Measurements from ENCODE around the gene DPEP2.
"Not testable (repeated sequence)": the region's sequence is repeated elsewhere in the genome, so short reads cannot be mapped to it uniquely, and the experiment has no call there.

The DPEP2 gene

DNA sequence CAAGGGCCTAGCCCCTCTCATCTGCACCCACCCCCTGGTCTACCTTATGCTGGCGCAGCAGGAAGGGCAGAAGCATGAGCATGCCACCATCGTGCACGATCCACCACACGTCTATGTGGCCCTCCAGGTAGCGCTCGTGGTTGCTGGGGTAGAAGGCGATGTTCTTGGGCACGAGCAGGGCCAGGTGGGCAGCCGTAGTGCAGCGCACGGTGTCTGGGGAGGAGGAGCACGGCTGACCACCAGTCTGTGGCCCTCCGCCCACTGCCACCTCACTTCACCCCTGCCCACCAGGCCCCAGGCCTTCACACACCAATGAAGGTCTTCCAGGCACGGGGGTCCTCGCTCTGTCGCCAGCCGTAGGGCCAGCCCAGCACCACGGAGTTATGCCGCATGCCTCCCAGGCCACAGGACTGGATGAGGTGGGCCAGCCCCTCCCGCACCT, 53.1 kb downstream of the DPEP2 start:
- H3K36me3 Mint-ChIP-seq (ENCODE audit: low read depth) = peaks cover 19% of the 10 kb centered on the region
- no peaks in the 10 kb centered on the region for H3K9me3 Mint-ChIP-seq
- peaks cover 5% of the 10 kb centered on the region for H3K4me1 Mint-ChIP-seq (ENCODE audit: low read depth)
- DNase-seq (ENCODE audit: low spot score) = no peak
- no peak overlapping the region for H3K27ac Mint-ChIP-seq
- no peak overlapping the region for H3K4me3 Mint-ChIP-seq
- no peaks in the 10 kb centered on the region for H3K27me3 Mint-ChIP-seq (ENCODE audit: low read depth)

DNA sequence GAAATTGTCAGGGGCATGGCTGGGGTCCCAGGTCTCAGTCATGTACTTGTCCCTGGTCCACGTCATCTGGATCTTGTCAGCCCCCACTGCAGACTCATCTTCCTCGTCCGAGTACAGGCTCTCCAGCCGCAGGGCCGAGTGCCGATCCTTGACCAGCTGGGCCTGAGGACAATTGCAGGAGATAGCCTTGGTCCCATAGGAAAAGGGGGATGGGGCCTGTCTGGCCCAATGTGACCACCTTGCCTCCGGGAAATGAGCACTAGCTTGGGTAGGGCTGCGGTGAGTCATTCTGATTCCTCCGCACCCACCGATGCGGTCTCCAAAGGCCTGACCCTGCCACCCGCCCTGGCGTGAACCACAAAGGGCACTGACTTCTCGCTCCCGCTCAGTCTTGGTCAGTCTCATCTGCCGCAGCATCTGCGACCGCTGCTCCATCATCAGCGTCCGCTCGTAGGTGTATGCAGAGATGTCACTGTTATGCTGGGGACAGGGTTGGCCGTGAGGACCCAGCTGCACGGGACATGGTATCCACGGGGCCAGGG, 53.8 kb downstream of the DPEP2 start:
- no peak for DNase-seq (ENCODE audit: low spot score)
- Mint-ChIP-seq H3K36me3 (ENCODE audit: low read depth) (peaks cover 17% of the 10 kb centered on the region), H3K27ac (no peak overlapping the region), H3K4me1 (ENCODE audit: low read depth) (peaks cover 5% of the 10 kb centered on the region), H3K27me3 (ENCODE audit: low read depth) (no peaks in the 10 kb centered on the region), H3K4me3 (no peak overlapping the region), H3K9me3 (no peaks in the 10 kb centered on the region)

GRCh38 chr16:67944690-67945391, 54.4 kb downstream of the DPEP2 start:
- Mint-ChIP-seq H3K27ac (no peak overlapping the region), H3K9me3 (no peaks in the 10 kb centered on the region), H3K27me3 (ENCODE audit: low read depth) (no peaks in the 10 kb centered on the region), H3K36me3 (ENCODE audit: low read depth) (peaks cover 20% of the 10 kb centered on the region), H3K4me1 (ENCODE audit: low read depth) (peaks cover 10% of the 10 kb centered on the region), H3K4me3 (no peak overlapping the region)
- no peak for DNase-seq (ENCODE audit: low spot score)

DNA sequence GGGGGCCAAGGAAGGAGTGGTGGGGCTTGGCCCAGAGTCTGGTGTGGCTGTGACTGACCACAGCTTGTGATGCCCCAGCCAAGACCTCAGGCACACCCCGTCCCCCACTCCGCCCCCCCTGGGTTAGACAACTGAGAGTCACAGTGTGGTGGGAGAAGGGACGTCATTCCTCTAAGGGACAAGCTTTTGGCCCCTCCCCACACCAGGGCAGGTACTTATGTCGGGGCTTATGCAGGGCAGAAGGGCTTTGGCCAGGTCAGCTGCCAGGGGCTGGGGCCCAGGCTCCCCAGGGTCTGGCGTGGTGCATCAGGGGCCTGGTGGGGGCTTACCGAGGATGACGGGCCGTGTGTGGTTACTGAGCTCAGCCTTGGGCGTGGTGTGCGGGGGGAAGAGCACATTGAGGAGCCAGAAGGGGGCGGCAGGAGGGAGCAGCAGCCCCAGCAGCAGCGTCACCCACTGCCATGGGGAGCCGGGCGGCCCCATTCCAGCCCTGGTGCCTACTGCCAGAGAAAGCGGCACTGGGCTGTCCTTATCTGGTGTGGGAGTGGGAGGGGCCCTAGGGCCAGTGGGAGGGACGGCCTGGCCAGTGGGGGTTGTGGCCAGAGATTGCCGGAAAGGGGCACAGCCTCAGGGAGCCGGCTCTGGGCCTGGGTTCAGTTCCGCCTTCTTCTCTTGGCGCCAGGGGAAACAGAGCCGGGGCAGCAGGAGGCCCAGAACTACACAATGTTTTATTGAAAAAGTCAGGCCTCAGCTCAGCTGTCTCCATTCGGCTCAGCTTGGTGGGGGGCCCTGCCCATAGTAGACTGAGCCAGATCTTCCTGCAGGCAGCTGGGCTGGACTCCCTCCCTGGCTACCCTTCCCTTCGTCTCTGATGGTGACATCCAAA, 55.4 kb downstream of the DPEP2 start, which contains the start of gene LCAT:
TSS of gene LCAT (minus strand) at position 502 of the 886 bp plus-strand sequence. CDS start at position 483, 19 bp downstream.
- Mint-ChIP-seq H3K27me3 (ENCODE audit: low read depth) (no peaks in the 10 kb centered on the region), H3K4me3 (no peak within 1 kb of the TSS), H3K36me3 (ENCODE audit: low read depth) (peaks cover 25% of the 10 kb centered on the region), H3K9me3 (no peaks in the 10 kb centered on the region), H3K4me1 (ENCODE audit: low read depth) (peaks cover 12% of the 10 kb centered on the region), H3K27ac (no peak within 1 kb of the TSS)
- DNase-seq (ENCODE audit: low spot score) = no peak

GRCh38 chr16:67943256-67943618, 56.0 kb downstream of the DPEP2 start:
- no peak overlapping the region for H3K4me3 Mint-ChIP-seq
- peaks cover 12% of the 10 kb centered on the region for H3K4me1 Mint-ChIP-seq (ENCODE audit: low read depth)
- H3K9me3 Mint-ChIP-seq = no peaks in the 10 kb centered on the region
- H3K27me3 Mint-ChIP-seq (ENCODE audit: low read depth) = no peaks in the 10 kb centered on the region
- no peak overlapping the region for H3K27ac Mint-ChIP-seq
- no peak for DNase-seq (ENCODE audit: low spot score)
- H3K36me3 Mint-ChIP-seq (ENCODE audit: low read depth) = peaks cover 22% of the 10 kb centered on the region

GRCh38 chr16:67942510-67943255, 56.6 kb downstream of the DPEP2 start:
- Mint-ChIP-seq H3K36me3 (ENCODE audit: low read depth) (peaks cover 21% of the 10 kb centered on the region), H3K27ac (no peak overlapping the region), H3K4me3 (no peak overlapping the region), H3K4me1 (ENCODE audit: low read depth) (peaks cover 12% of the 10 kb centered on the region), H3K27me3 (ENCODE audit: low read depth) (no peaks in the 10 kb centered on the region), H3K9me3 (no peaks in the 10 kb centered on the region)
- DNase-seq (ENCODE audit: low spot score) = no peak

DNA sequence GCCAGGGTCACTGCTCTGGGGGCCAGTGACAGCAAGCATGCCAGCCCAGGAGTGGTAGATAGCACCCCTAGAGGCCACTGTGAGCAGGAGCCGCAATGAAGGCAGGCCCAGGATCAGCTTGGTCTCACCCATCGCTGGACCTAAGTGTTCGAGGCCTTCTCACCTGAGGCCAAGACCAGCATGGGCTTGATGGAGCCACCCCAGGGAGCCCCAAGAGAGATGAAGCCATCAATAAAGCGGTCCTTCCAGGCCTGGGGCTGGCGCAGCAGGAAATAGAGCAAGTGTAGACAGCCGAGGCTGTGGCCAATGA, 57.1 kb downstream of the DPEP2 start:
- H3K4me1 Mint-ChIP-seq (ENCODE audit: low read depth) = peaks cover 16% of the 10 kb centered on the region
- no peaks in the 10 kb centered on the region for H3K9me3 Mint-ChIP-seq
- peaks cover 23% of the 10 kb centered on the region for H3K36me3 Mint-ChIP-seq (ENCODE audit: low read depth)
- no peaks in the 10 kb centered on the region for H3K27me3 Mint-ChIP-seq (ENCODE audit: low read depth)
- H3K4me3 Mint-ChIP-seq = no peak overlapping the region
- DNase-seq (ENCODE audit: low spot score) = peak; percentile 33
- H3K27ac Mint-ChIP-seq = no peak overlapping the region

- peaks cover 20% of the 10 kb centered on the region for H3K4me1 Mint-ChIP-seq (ENCODE audit: low read depth)
- peaks cover 26% of the 10 kb centered on the region for H3K36me3 Mint-ChIP-seq (ENCODE audit: low read depth)
- no peaks in the 10 kb centered on the region for H3K9me3 Mint-ChIP-seq
- DNase-seq (ENCODE audit: low spot score) = no peak
- H3K27me3 Mint-ChIP-seq (ENCODE audit: low read depth) = no peaks in the 10 kb centered on the region
- H3K27ac Mint-ChIP-seq = peak overlapping the region; percentile 36
- no peak overlapping the region for H3K4me3 Mint-ChIP-seq
Observed at GRCh38 chr16:67941469-67942199, 57.6 kb downstream of the DPEP2 start.

DNA sequence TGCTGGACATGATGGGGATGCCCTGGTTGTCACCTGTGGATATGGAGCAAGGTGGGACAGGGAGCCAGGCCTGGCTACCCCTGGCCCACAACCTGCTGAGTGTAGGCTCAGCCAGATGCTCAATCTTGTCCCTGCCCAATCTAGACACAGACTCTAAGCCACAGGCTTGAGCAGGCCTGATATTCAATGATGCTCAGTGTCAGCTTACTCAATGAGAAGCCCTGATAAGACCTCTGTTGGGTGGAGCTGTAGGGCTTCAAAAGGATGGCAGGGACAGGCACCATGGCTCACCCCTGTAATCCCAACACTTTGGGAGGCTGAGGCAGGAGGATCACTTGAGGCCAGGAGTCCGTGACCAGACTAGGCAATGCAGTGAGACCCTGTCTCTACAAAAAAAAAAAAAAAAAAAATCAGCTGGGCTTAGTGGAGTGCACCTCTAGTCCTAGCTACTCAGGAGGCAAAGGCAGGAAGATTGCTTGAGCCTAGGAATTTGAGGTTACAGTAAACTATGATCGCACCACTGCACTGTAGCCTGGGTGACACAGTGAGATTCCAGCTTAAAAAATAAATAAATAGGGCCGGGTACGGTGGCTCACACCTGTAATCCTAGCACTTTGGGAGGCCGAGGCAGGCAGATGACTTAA, 58.7 kb downstream of the DPEP2 start:
- Mint-ChIP-seq H3K4me3 (no peak overlapping the region), H3K27me3 (ENCODE audit: low read depth) (no peaks in the 10 kb centered on the region), H3K9me3 (no peaks in the 10 kb centered on the region), H3K4me1 (ENCODE audit: low read depth) (peaks cover 20% of the 10 kb centered on the region), H3K27ac (peak overlapping the region; percentile 31), H3K36me3 (ENCODE audit: low read depth) (peaks cover 36% of the 10 kb centered on the region)
- no peak for DNase-seq (ENCODE audit: low spot score)

- Mint-ChIP-seq H3K4me3 (no peak overlapping the region), H3K27me3 (ENCODE audit: low read depth) (no peaks in the 10 kb centered on the region), H3K4me1 (ENCODE audit: low read depth) (peaks cover 28% of the 10 kb centered on the region), H3K36me3 (ENCODE audit: low read depth) (peaks cover 44% of the 10 kb centered on the region), H3K27ac (peak overlapping the region; percentile 69), H3K9me3 (no peaks in the 10 kb centered on the region)
- DNase-seq (ENCODE audit: low spot score) = no peak
Observed at GRCh38 chr16:67939507-67940445, 59.5 kb downstream of the DPEP2 start.

DNA sequence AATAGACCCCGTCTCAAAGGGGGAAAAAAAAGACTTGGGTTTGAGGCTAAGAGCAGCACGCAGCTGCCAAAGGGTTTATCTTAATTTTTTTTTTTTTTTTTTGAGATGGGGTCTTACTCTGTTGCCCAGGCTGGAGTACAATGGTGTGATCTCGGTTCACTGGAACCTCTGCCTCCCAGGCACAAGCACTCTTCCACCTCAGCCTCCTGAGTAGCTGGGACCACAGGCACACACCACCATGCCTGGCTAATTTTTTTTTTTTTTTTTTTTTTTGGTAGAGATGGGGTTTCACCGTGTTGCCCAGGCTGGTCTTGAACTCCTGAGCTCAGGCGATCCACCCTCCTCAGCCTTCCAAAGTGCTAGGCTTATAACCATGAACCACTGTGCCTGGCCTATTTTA, 61.6 kb downstream of the DPEP2 start:
- not testable (repeated sequence) for H3K27me3 Mint-ChIP-seq (ENCODE audit: low read depth); DNase-seq (ENCODE audit: low spot score); H3K9me3 Mint-ChIP-seq
- Mint-ChIP-seq H3K4me3 (peak overlapping the region; percentile 100), H3K4me1 (ENCODE audit: low read depth) (peaks cover 31% of the 10 kb centered on the region), H3K36me3 (ENCODE audit: low read depth) (peaks cover 52% of the 10 kb centered on the region), H3K27ac (peak overlapping the region; percentile 98)

Data from T-helper 2 cell treated with Interferon-gamma antibody and Interleukin-4, amounts not matched to agents 5 μg/mL and 100 μg/mL, for 36 hours (primary cell).